Measurements from ENCODE around the gene NUCB1.
"Not testable (repeated sequence)": the region's sequence is repeated elsewhere in the genome, so short reads cannot be mapped to it uniquely, and the experiment has no call there.

Gene NUCB1

DNA sequence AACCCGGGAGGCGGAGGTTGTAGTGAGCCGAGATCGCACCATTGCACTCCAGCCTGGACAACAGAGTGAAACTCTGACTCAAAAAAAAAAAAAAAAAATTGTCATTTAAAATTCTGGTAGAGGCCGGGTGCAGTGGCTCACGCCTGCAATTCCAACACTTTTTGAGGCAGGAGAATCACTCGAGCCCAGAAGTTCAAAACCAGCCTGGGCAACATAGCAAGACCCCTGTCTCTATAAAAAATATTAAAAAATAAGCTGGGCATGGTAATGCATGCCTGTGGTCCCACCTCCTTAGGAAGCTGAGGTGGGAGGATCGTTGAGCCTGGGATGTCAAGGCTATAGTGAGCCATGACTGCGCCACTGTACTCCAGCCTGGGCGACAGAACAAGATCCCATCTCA is 6.2 kb downstream of the NUCB1 start:
- DNase-seq = no peak

- DNase-seq = no peak
Observed at GRCh38 chr19:48907671-48908070, 7.6 kb downstream of the NUCB1 start.

DNA sequence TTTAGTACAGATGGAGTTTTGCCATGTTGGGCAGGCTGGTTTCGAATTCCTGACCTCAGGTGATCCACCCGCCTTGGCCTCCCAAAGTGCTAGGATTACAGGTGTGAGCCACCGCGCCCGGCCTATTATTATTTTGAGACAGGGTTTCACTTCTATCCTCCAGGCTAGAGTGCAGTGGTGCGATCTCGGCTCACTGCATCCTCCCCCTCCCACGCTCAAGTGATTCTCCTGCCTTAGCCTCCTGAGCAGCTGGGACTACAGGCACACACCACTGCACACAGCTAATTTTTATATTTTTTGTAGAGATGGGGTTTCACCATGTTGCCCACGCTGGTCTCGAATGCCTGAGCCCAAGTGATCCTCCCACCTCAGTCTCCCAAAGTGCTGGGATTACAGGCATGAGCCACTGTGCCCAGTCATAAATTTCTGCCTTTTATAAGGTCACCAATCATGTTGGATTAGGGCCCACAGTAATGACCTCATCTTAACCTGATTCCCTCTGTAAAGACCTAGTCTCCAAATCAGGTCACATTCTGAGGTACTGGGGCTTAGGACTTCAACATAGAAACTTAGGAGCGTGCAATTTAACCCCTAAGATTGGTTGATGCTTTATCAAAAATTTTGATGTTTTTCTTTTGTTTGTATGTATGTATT is 9.4 kb downstream of the NUCB1 start:
- DNase-seq = not testable (repeated sequence)

DNA sequence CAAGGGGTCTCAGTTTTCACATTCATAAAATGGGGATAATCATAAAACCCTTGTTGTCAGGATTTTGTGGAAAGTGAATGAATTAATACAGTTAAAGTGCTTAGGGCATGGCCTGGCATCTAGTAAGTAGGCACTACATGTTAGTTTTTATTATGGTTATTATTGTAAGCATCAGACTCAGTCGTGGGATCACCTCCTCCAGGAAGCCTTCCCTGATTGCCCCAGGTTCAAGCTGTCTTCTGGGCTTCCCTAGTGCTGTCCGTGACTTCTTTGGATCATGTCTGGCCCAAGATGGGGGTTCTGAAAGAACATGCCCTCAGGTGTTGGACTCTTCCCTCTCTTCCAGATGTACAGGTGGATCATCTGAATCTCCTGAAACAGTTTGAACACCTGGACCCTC is 10.7 kb downstream of the NUCB1 start:
- DNase-seq = no peak

DNA sequence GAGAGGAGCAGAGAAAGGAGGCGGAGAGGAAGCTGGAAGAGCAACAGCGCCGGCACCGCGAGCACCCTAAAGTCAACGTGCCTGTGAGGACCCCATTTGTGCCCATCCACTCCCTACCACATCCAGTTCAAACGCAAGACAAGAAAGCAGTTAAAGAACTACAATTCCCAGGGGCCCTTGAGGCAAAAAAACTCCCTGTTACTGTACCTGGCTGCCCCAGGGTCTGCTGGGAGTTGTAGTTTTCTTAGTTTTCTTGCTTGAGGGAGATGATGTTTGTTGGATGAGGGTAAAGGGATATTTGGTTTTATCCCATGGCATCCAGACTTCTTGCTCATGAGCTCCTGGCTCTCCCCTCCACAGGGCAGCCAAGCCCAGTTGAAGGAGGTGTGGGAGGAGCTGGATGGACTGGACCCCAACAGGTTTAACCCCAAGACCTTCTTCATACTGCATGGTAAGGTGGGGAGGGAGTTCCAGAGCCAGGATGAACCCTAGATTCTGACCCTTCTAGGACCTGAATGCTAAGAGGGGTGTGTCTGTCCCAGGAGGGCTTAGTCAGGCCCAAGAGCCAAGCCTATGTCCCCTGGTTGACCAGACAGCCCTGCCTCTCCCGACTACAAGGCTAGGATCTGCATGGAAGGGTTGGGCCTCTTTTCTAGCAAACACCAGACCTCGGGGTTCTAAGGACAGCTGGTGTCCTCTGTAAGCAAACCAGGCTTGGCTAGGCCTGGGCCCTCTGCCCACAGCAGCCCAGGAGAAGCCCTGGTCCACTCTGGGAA is 13.2 kb downstream of the NUCB1 start:
- no peak for DNase-seq

DNA sequence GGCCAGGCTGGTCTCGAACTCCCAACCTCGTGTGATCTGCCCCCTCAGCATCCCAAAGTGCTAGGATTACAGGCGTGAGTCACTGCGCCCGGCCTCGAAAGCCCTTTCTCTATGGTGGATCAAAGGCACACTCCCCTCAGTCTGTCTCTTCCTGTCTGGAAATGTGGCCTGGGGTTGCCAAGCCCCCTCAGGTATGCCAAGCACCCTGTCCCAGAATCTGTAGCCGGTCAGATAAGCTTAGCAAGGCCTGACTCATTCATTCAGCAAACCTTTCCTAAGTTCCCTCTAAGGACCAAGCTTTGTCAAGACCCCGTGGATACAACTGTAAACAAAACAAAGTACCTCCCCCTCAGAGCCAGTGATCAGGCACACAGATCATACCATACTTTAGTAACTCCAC is 14.1 kb downstream of the NUCB1 start:
- no peak for DNase-seq

DNA sequence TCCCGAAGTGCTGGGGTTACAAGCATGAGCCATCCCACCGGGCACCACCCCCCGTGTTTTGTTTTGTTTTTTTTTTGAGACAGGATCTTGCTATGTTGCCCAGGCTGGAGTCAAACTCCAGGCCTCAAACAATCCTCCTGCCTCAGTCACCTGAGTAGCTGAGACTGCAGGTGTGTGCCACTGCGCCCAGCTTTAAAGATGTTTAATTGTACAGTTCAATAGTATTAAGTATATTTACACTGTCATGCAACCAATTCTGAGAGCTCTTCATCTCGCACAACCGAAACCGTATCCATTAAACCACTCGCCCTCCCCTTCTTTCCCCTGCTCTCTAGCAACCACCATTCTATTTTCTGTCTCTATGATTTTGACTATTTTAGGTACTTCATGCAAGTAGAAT is 15.6 kb downstream of the NUCB1 start:
- no peak for DNase-seq

- DNase-seq = no peak
Observed at GRCh38 chr19:48918071-48918470, 18.0 kb downstream of the NUCB1 start.

- DNase-seq = no peak
Observed at GRCh38 chr19:48918801-48919247, 18.7 kb downstream of the NUCB1 start.

GRCh38 chr19:48919271-48919670 is 19.2 kb downstream of the NUCB1 start:
- DNase-seq = not testable (repeated sequence)

GRCh38 chr19:48920949-48921348 is 20.8 kb downstream of the NUCB1 start:
- no peak for DNase-seq

DNA sequence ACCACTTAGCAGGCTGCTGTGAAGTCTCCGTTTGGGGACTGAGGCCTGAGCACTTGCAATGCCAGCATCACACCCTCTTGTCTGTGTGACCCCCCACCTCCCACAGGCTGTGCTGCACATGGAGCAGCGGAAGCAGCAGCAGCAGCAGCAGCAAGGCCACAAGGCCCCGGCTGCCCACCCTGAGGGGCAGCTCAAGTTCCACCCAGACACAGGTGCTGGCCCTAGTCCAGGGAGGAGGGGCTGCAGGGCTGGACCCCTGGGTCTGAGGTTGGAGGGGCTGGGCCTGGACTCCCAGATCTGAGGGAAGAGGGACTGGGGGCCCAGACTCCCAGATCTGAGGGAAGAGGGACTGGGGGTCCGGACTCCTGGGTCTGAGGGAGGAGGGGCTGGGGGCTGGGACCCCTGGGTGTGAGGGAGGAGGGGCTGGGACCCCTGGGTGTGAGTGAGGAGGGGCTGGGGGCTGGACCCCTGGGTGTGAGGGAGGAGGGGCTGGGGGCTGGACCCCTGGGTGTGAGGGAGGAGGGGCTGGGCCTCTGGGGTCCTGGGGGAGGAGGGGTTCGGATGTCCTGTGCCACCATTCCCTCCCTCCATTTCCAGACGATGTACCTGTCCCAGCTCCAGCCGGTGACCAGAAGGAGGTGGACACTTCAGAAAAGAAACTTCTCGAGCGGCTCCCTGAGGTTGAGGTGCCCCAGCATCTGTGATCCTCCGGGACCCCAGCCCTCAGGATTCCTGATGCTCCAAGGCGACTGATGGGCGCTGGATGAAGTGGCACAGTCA is 21.8 kb downstream of the NUCB1 start:
- no peak for DNase-seq

GRCh38 chr19:48922548-48923490 is 22.7 kb downstream of the NUCB1 start:
- no peak for DNase-seq

GRCh38 chr19:48925240-48925843 is 25.2 kb downstream of the NUCB1 start:
- DNase-seq = no peak

- DNase-seq = not testable (repeated sequence)
Observed at GRCh38 chr19:48925890-48926289, 25.8 kb downstream of the NUCB1 start.

DNA sequence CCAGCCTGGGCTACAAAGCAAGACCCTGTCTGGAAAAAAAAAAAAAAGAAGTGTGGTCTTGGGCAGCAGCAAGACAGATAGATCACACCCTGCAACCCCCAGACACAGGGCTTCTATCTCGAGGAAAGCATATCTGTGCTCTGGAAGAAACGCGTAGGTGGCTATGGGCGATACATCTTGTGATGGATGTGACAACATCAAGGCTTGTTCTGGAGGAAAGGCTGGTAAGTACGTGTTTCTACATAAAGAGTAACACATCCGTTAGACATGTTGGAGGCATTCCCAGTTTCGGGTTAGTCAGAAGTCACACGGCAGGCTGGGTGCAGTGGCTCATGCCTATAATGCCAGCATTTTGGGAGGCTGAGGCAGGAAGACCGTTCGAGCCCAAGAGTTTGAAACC is 26.8 kb downstream of the NUCB1 start:
- DNase-seq = no peak

GRCh38 chr19:48927692-48928091 is 27.6 kb downstream of the NUCB1 start:
- DNase-seq = not testable (repeated sequence)

DNA sequence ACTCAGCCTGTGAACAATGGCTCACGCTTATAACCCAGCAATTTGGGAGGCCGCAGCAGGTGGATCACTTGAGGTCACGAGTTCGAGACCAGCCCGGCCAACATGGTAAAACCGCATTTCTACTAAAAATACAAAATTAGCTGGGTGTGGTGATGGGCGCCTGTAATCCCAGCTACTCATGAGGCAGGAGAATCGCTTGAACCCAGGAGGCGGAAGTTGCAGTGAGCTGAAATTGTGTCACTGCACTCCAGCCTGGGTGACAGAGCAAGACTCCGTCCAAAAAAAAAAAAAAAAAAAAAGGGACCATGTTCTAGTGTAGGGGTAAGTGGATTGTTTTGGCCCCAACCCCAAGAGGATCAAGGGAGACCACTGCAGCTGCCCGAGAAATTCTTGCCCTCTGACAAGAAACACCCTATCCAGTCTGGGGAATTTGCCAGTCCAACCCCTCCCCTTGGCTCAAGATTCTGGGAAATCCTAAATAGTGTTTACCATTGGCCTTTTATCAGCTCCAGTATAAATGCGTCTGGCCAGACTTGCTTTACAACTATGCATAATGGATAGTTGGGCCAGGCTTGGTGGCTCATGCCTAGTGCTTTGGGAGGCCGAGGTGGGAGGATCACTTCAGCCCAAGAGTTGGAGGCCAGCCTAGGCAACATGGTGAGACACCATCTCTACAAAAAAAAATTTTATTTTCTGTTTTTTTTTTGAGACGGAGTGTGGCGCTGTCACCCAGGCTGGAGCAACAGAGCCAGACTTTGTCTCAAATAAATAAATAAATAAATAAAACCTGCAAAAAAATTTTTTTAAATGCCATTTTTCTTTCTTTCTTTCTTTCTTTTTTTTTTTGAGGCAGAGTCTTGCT is 28.3 kb downstream of the NUCB1 start:
- DNase-seq = no peak

DNA sequence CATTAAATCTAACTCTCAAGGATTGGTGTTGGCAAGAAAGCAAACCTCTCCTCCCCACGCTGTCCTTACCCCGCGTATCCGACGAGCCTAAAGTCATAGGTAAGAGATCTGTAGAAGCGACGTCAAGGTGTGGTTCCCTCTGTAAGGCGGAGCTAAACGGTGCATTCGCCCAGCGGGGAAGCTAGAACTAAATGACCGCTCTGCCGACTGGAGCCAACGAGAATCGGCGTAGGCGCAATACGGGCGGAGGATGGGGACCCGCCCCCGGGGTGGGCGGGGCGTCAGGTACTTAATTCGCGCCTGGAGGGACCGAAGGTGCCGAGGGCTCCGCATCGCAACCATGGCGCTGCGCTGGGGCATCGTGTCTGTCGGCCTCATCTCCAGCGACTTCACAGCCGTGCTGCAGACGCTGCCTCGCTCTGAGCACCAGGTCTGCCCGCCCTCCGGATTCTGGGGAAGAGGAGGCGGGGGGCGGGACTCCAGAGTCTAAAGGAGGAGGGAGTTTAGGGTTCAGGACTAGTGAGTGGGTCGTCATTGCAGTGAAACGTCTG is 33.3 kb downstream of the NUCB1 start, which contains the start of gene DHDH:
DHDH (plus strand) TSS at position 318 of the 551 bp plus-strand sequence; CDS start at position 341, 23 bp downstream.
- peak; percentile 84 for DNase-seq

- no peak for DNase-seq
Observed at GRCh38 chr19:48934837-48935236, 34.7 kb downstream of the NUCB1 start.

- DNase-seq = no peak
Observed at GRCh38 chr19:48935864-48936263, 35.8 kb downstream of the NUCB1 start.

Measured in effector CD8-positive, alpha-beta T cell (primary cell).